GM12801 (cell line): ENCODE results near the gene TTLL3.

Experiments
- TF ChIP-seq, protein P1 (sequence below): IDR thresholded peaks from one replicate; pipeline ENCODE4 v1.5.1; 2011; ENCODE audit warnings: control low read depth; ENCODE audit not compliant: insufficient read length; ENCODE audit errors: extremely low read depth

Gene TTLL3

DNA sequence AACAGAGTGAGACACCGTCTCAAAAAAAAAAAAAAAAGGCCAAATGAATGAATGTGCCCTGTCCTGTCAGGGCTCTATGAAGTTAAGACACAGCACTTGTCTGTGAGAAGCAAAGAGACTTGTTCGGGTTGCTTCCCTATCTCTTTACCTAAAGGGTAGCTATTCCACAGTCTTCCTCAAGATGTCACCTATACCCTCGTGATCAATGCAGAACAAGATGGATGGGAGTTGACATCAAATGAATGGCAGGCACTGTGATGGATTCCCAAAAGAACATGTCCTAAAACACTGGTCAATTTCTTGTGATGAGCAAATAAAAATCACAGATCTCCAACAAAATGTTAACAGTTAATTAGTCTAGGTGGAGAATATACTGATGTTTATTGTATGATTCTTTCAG is 27.3 kb upstream of the TTLL3 start:
- TF ChIP-seq, protein P1, sequence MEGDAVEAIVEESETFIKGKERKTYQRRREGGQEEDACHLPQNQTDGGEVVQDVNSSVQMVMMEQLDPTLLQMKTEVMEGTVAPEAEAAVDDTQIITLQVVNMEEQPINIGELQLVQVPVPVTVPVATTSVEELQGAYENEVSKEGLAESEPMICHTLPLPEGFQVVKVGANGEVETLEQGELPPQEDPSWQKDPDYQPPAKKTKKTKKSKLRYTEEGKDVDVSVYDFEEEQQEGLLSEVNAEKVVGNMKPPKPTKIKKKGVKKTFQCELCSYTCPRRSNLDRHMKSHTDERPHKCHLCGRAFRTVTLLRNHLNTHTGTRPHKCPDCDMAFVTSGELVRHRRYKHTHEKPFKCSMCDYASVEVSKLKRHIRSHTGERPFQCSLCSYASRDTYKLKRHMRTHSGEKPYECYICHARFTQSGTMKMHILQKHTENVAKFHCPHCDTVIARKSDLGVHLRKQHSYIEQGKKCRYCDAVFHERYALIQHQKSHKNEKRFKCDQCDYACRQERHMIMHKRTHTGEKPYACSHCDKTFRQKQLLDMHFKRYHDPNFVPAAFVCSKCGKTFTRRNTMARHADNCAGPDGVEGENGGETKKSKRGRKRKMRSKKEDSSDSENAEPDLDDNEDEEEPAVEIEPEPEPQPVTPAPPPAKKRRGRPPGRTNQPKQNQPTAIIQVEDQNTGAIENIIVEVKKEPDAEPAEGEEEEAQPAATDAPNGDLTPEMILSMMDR: no peak

DNA sequence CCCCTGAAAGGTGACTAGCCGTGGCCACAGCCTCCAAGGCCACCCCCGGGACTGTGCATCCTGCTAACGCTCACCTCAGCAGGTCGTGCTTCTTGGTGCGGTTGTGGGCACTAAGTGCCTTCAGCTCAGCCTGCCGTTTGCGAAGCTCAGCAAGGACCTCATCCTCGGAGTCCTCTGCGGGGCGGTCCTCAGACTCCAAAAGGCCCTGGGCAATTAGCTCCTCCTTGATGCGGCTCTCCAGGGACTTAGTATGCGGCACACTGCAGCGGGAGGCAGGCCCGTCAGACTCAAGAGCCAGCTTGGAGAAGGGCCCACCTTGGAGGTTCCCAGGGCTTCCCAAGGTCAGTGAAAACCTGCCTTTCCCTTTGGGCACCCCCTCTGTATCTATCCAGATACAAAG is 26.1 kb upstream of the TTLL3 start:
- TF ChIP-seq, protein P1: no peak

DNA sequence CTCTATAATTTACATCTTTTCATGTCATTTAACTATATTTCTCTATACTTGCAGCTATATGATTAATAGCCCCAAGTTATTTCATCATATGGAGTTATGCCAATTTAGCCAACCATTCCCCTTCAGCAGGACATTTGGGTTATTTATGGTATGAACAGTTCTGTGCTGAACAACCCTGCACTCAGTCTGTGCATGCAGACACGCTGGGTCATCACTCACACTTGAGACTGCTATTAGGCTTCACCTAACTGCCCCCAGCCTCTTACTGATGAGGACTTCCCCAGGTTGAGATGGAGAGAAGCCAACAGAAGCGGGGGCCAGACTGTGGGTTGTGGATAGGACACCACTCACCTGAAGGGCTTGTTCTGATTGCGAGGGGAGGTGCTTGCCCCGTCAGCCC is 25.1 kb upstream of the TTLL3 start:
- TF ChIP-seq, protein P1: no peak

DNA sequence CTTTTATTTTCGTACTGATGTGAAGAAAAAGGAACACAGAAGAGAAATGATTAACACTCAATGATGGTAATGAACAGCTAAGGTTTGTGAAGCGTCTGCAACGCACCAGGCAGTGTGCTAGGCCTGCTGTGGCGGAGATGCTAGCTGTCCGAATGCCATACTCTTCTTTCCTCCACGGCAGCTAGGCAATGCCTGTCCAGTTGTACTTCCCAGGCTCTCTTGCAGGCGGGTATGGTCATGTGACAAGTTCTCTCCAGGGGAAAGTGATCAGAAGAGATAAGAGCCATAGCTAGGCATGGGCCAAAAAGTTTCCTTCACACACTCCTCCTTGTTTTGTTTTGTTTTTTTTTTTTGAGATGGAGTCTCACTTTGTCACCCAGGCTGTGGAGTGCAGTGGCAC is 24.5 kb upstream of the TTLL3 start:
- TF ChIP-seq, protein P1: no peak

DNA sequence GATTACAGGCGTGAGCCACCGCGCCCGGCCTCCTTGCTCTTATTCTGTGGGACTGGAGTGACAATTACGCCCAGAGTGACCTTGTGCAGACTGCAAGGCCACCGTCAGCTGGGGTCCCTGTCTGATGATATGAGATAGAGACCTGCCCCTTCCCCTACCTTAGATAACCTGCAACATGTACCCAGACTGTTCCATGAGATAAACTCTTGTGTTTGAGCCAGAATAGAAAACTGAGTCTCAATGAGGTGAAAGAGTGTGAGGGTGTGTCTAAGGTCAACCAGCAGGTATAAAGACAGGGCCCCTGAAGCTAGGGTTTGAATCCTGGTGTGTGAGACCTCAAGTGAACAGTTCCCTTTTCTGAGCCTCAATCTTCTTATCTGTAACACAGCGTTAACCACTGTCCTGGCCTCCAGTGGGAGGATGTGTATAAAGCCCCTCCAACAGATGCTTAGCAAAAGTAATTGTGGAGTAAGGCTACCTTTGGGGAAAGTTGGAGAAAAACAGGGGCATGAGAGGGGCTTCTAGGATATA is 23.8 kb upstream of the TTLL3 start:
- TF ChIP-seq, protein P1: no peak

DNA sequence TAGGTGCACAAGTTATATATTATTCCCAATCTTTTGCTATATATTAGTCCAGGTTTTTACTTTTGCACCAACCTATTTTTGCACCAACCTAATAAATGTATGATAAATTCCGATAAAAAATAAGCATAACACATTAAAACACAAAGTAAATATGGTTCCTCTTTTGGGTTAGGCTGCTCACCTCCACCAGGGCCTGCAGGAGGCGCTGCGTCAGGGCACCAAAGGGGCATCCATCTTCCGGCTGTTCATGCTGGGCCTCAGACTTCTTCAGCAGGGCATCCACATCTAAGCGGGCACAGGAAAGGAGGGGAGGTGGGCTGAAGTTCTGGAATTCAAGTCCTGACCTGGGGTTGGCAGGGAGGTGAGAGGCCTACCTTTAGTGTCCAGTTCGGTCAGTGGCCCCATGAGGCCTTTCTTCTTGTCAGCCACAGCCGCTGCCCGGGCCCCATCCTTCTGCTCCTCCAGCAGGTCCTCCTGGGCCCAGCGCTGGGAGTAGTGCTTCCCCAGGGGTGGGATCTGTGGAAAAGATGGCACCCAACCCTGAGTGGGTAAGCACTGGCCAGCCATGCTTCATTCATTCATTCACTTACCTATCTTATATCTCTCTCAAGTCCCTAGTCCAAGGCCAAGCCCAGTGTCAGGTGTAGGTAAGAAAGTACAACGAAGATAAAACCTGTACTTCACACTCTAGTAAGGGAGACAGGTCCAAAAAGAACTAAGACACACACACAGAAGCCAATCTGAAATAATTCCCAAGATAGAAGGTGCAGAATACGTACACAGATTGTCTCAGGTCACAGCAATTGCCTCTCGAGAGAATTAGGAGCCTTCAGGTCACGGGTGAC is 23.0 kb upstream of the TTLL3 start:
- TF ChIP-seq, protein P1: no peak

DNA sequence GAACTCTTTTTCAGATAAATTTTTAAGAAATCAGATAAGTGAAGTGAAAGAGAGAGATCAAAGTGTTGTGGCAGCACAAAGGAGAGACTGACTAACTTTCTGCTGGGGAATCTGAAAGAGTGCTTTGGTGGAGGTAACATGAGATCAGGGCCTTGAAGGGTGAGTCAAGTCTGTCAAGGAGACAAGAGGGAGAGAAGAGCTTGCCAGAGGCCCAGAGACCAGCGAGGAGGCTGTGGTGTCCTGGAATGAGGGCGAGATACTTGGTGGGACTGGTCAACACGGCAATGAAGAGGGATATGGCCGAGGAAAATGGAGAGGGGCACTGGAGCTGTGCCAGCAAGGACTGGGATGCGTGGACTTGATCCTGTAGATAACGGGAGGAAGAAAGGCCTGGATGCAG is 22.3 kb upstream of the TTLL3 start:
- TF ChIP-seq, protein P1: no peak
